ENCODE data around the gene RAB40B. TPM values are rescaled to one million over a fixed set of nuclear protein-coding genes. Genes with fewer than 3 reads are reported as not detected.

The RAB40B gene
- total and polyA plus RNA-seq, 8 donors = 3.4 to 15.8 (median 6.5) TPM

- no peak for ATAC-seq
- H3K9me3 ChIP-seq = no peaks in the 10 kb centered on the region
- intact Hi-C loops (cut with DNase I) = no loop called here
- TF ChIP-seq CTCF (IDR thresholded peaks at IDR 0.05) = no peak
- DNase-seq = peak in 1 of 6 donors; percentile 74
- no peak overlapping the region for H3K27ac ChIP-seq
- H3K4me3 ChIP-seq = peak overlapping the region; percentile 65 to 80 (median 76)
- no peaks in the 10 kb centered on the region for H3K36me3 ChIP-seq
- H3K27me3 ChIP-seq = no peaks in the 10 kb centered on the region
- H3K4me1 ChIP-seq = peaks cover 0 to 8% (median 6%) of the 10 kb centered on the region in 3 donors
- FAIRE-seq = no peak
- WGBS, 2 donors = 41 to 50% methylated on average over 38 to 48 of the region's 48 CpGs
Measured at GRCh38 chr17:82696916-82697807, 1.3 kb downstream of the RAB40B start.

- no peaks in the 10 kb centered on the region for H3K9me3 ChIP-seq
- H3K36me3 ChIP-seq = no peaks in the 10 kb centered on the region
- no peak overlapping the region for H3K27ac ChIP-seq
- 96 to 98% methylated on average over 16 of the region's 17 CpGs for WGBS, 2 donors
- intact Hi-C loops (cut with DNase I) = no loop called here
- H3K4me3 ChIP-seq = no peak overlapping the region
- no peak for TF ChIP-seq CTCF (IDR thresholded peaks at IDR 0.05)
- DNase-seq (peak in 1 of 6 donors; percentile 17), FAIRE-seq (no peak), ATAC-seq (no peak)
- H3K4me1 ChIP-seq = peaks cover 0 to 8% (median 6%) of the 10 kb centered on the region in 3 donors
- H3K27me3 ChIP-seq = no peaks in the 10 kb centered on the region
Measured at GRCh38 chr17:82696259-82696658, 2.2 kb downstream of the RAB40B start.

GRCh38 chr17:82694647-82695046, 3.9 kb downstream of the RAB40B start:
- H3K36me3 ChIP-seq = no peaks in the 10 kb centered on the region
- no peaks in the 10 kb centered on the region for H3K9me3 ChIP-seq
- DNase-seq = no peak
- no peak overlapping the region for H3K4me3 ChIP-seq
- no peak for ATAC-seq
- intact Hi-C loops (cut with DNase I) = no loop called here
- no peak overlapping the region for H3K27ac ChIP-seq
- WGBS, 2 donors = 66 to 83% methylated on average over 2 of the region's 2 CpGs
- no peak for FAIRE-seq
- peaks cover 0 to 8% (median 6%) of the 10 kb centered on the region in 3 donors for H3K4me1 ChIP-seq
- no peaks in the 10 kb centered on the region for H3K27me3 ChIP-seq
- TF ChIP-seq CTCF (IDR thresholded peaks at IDR 0.05) = no peak

- no peak overlapping the region for H3K4me3 ChIP-seq
- H3K4me1 ChIP-seq = peaks cover 0 to 8% (median 6%) of the 10 kb centered on the region in 3 donors
- no peak for TF ChIP-seq CTCF (IDR thresholded peaks at IDR 0.05)
- H3K36me3 ChIP-seq = no peaks in the 10 kb centered on the region
- no peak for ATAC-seq
- intact Hi-C loops (cut with DNase I) = no loop called here
- DNase-seq = peak in 1 of 6 donors; percentile 19
- H3K27me3 ChIP-seq = no peaks in the 10 kb centered on the region
- no peak overlapping the region for H3K27ac ChIP-seq
- WGBS, 2 donors = 94 to 96% methylated on average over 22 of the region's 22 CpGs
- H3K9me3 ChIP-seq = no peaks in the 10 kb centered on the region
- FAIRE-seq = no peak
Measured at GRCh38 chr17:82693168-82693867, 5.2 kb downstream of the RAB40B start.
